M059J (cell line): Measurements from ENCODE around the gene CABLES2. TPM values are rescaled to one million over a fixed set of nuclear protein-coding genes. Genes with fewer than 3 reads are reported as not detected.
"Not testable (repeated sequence)": the region's sequence is repeated elsewhere in the genome, so short reads cannot be mapped to it uniquely, and the experiment has no call there.

ENCODE experiments used
- DNase-seq: peaks from one replicate; pipeline ENCODE4 v3.0.0-alpha.2; 2012; ENCODE audit warnings: low read depth
- total RNA-seq: library from RNA; depleted of rRNA; stranded (reverse); fragments of >200 nt; shearing (Covaris generic); gene quantifications from 2 replicates; pipeline ENCODE4 v1.2.3, GENCODE V29; 2014

CABLES2 gene
- total RNA-seq, 1 experiment from 2014 or later: 19.9 TPM

- DNase-seq: no peak
These were observed 16.5 kb downstream of the CABLES2 start for GRCh38 chr20:62390317-62391164.

- no peak for DNase-seq
These were observed 17.4 kb downstream of the CABLES2 start for GRCh38 chr20:62389601-62390087.

- DNase-seq: no peak
These were observed 18.1 kb downstream of the CABLES2 start for GRCh38 chr20:62388839-62389600.

GRCh38 chr20:62387933-62388635 is 19.0 kb downstream of the CABLES2 start:
- no peak for DNase-seq

GRCh38 chr20:62387219-62387913 is 19.7 kb downstream of the CABLES2 start:
- no peak for DNase-seq

- peak; percentile 94 for DNase-seq
These were observed 20.5 kb downstream of the CABLES2 start, which contains the start of gene RPS21 for GRCh38 chr20:62386383-62387218. Gene RPS21 (plus strand): TSS chr20:62387103. CDS start chr20:62387339, 236 bp downstream.

- DNase-seq: peak; percentile 82
These were observed 24.5 kb downstream of the CABLES2 start for GRCh38 chr20:62382306-62383198.

- no peak for DNase-seq
These were observed 25.2 kb downstream of the CABLES2 start for GRCh38 chr20:62381842-62382241.

- peak; percentile 89 for DNase-seq
These were observed 25.8 kb downstream of the CABLES2 start for GRCh38 chr20:62381202-62381797.

- no peak for DNase-seq
These were observed 28.9 kb downstream of the CABLES2 start for GRCh38 chr20:62378215-62378614.

GRCh38 chr20:62377615-62378178 is 29.4 kb downstream of the CABLES2 start:
- no peak for DNase-seq

- DNase-seq: no peak
These were observed 30.0 kb downstream of the CABLES2 start for GRCh38 chr20:62377064-62377461.

GRCh38 chr20:62376112-62377063 is 30.7 kb downstream of the CABLES2 start:
- no peak for DNase-seq

- no peak for DNase-seq
These were observed 32.5 kb downstream of the CABLES2 start for GRCh38 chr20:62374331-62375152.

GRCh38 chr20:62373631-62374179 is 33.4 kb downstream of the CABLES2 start:
- DNase-seq: not testable (repeated sequence)
